ENCODE data around the gene TUT1.

- TF ChIP-seq CTCF (IDR thresholded peaks at IDR 0.05) (no peak), POLR2A (IDR thresholded peaks at IDR 0.05) (no peak), EP300 (IDR thresholded peaks at IDR 0.05) (no peak)
Observed at GRCh38 chr11:62600367-62601121, 9.2 kb upstream of the TUT1 start.
